Kidney epithelial cell (primary cell): ENCODE data around the gene UQCR10. TPM values are rescaled to one million over a fixed set of nuclear protein-coding genes. Genes with fewer than 3 reads are reported as not detected.

Experiments
- DNase-seq: peaks from one replicate; pipeline ENCODE4 v3.0.0-alpha.2; 2010; ENCODE audit warnings: low read depth
- H3K27me3 ChIP-seq: 2 replicates; pipeline ENCODE4 v1.6.0; 2011; ENCODE audit warnings: low read length; ENCODE audit not compliant: control insufficient read depth, insufficient read depth
- H3K36me3 ChIP-seq: 2 replicates; pipeline ENCODE4 v1.5.1; 2011; ENCODE audit warnings: low read length; ENCODE audit not compliant: control insufficient read depth, insufficient read depth
- H3K4me3 ChIP-seq: 2 replicates; pipeline ENCODE4 v1.5.1; 2011; ENCODE audit warnings: low read depth, mild to moderate bottlenecking, control low read depth, low read length
- CTCF ChIP-seq: IDR thresholded peaks from 2 replicates; pipeline ENCODE4 v1.5.1; 2011; ENCODE audit warnings: mild to moderate bottlenecking, moderate library complexity, low read length, control low read depth, inconsistent platforms; ENCODE audit not compliant: insufficient read depth, poor library complexity, severe bottlenecking
- total RNA-seq: library from RNA; depleted of rRNA; stranded (reverse); fragments of >200 nt; gene quantifications from 2 replicates; pipeline ENCODE4 v1.2.3, GENCODE V29; 2015

Gene UQCR10
- total RNA-seq = 62.0 and 75.5 TPM in 2 replicates

GRCh38 chr22:29767171-29768051, at the start of gene UQCR10:
UQCR10 (plus strand) TSS chr22:29767369; CDS start chr22:29767399, 30 bp downstream.
- H3K4me3 ChIP-seq = peak within 1 kb of the TSS; percentile 91
- peak; percentile 65 for DNase-seq
- no peaks in the 10 kb centered on the region for H3K36me3 ChIP-seq
- H3K27me3 ChIP-seq = no peaks in the 10 kb centered on the region
- TF ChIP-seq CTCF = no peak

GRCh38 chr22:29717789-29718188, 49.4 kb upstream of the UQCR10 start:
- Histone ChIP-seq H3K36me3 (no peaks in the 10 kb centered on the region), H3K27me3 (peaks cover 54% of the 10 kb centered on the region), H3K4me3 (no peak overlapping the region)
- no peak for DNase-seq
- TF ChIP-seq CTCF = no peak

- DNase-seq = no peak
- Histone ChIP-seq H3K4me3 (no peak overlapping the region), H3K27me3 (peaks cover 61% of the 10 kb centered on the region), H3K36me3 (no peaks in the 10 kb centered on the region)
- TF ChIP-seq CTCF = no peak
Observed at GRCh38 chr22:29718949-29719898, 47.9 kb upstream of the UQCR10 start.

- DNase-seq = no peak
- H3K4me3 ChIP-seq = no peak within 1 kb of the TSS
- peaks cover 56% of the 10 kb centered on the region for H3K27me3 ChIP-seq
- no peaks in the 10 kb centered on the region for H3K36me3 ChIP-seq
- TF ChIP-seq CTCF = no peak
Observed at GRCh38 chr22:29719899-29720645, 47.1 kb upstream of the UQCR10 start, which contains the start of gene CABP7. CABP7 (plus strand) TSS chr22:29720003; CDS start chr22:29720425, 422 bp downstream.

- no peak for TF ChIP-seq CTCF
- Histone ChIP-seq H3K27me3 (peaks cover 51% of the 10 kb centered on the region), H3K4me3 (no peak overlapping the region), H3K36me3 (no peaks in the 10 kb centered on the region)
- DNase-seq = no peak
Observed at GRCh38 chr22:29720811-29721323, 46.3 kb upstream of the UQCR10 start.
